Astrocyte (in vitro differentiated cells and primary cell): ENCODE data around the gene ULK4. TPM values are rescaled to one million over a fixed set of nuclear protein-coding genes. Genes with fewer than 3 reads are reported as not detected.

Experiments
- DNase-seq: peaks from one replicate; pipeline ENCODE4 v3.0.0-alpha.2; 2010; ENCODE audit warnings: low read depth
- FAIRE-seq: peaks from 2 replicates; lab custom pipeline; 2011; peaks lifted over from hg19 to GRCh38; lab: Jason Lieb, UNC
- H2AFZ ChIP-seq: 2 replicates; pipeline ENCODE4 v1.6.0; 2012; ENCODE audit warnings: low read depth, low read length, inconsistent platforms
- H3K27ac ChIP-seq: 2 replicates; pipeline ENCODE4 v1.5.1; 2011; ENCODE audit warnings: low read depth, low read length, inconsistent platforms
- H3K27me3 ChIP-seq: 2 replicates; pipeline ENCODE4 v1.6.0; 2011; ENCODE audit warnings: low read length, inconsistent platforms; ENCODE audit not compliant: insufficient read depth
- H3K36me3 ChIP-seq: 2 replicates; pipeline ENCODE4 v1.5.1; 2011; ENCODE audit warnings: low read length, inconsistent platforms; ENCODE audit not compliant: insufficient read depth
- H3K4me1 ChIP-seq: 2 replicates; pipeline ENCODE4 v1.5.1; 2011; ENCODE audit warnings: low read length, inconsistent platforms; ENCODE audit not compliant: insufficient read depth
- H3K4me2 ChIP-seq: 2 replicates; pipeline ENCODE4 v1.6.0; 2012; ENCODE audit warnings: low read length, inconsistent platforms
- H3K4me3 ChIP-seq: 2 replicates; pipeline ENCODE4 v1.5.1; 2011; ENCODE audit warnings: low read depth, mild to moderate bottlenecking, low read length, inconsistent platforms; ENCODE audit not compliant: insufficient read depth
- H3K79me2 ChIP-seq: 2 replicates; pipeline ENCODE4 v1.6.0; 2012; ENCODE audit warnings: mild to moderate bottlenecking, low read length, inconsistent platforms; ENCODE audit not compliant: insufficient read depth
- H3K9ac ChIP-seq: 2 replicates; pipeline ENCODE4 v1.6.0; 2012; ENCODE audit warnings: mild to moderate bottlenecking, low read length, inconsistent platforms
- H3K9me3 ChIP-seq: 2 replicates; pipeline ENCODE4 v1.5.1; 2012; ENCODE audit warnings: low read depth, mild to moderate bottlenecking, low read length, inconsistent platforms; ENCODE audit not compliant: insufficient read depth
- H4K20me1 ChIP-seq: 2 replicates; pipeline ENCODE4 v1.6.0; 2012; ENCODE audit warnings: low read length, inconsistent platforms; ENCODE audit not compliant: insufficient read depth
- H3K27ac Mint-ChIP-seq: one replicate; pipeline ENCODE4 v1.8.0; 2021; ENCODE audit warnings: mild to moderate bottlenecking, mixed read lengths; ENCODE audit not compliant: unreplicated experiment
- H3K27me3 Mint-ChIP-seq: one replicate; pipeline ENCODE4 v1.8.0; 2021; ENCODE audit warnings: low read depth, mixed read lengths; ENCODE audit not compliant: unreplicated experiment
- H3K36me3 Mint-ChIP-seq: one replicate; pipeline ENCODE4 v1.8.0; 2021; ENCODE audit warnings: low read depth, mixed read lengths; ENCODE audit not compliant: unreplicated experiment
- H3K4me1 Mint-ChIP-seq: one replicate; pipeline ENCODE4 v1.8.0; 2021; ENCODE audit warnings: low read depth, mixed read lengths; ENCODE audit not compliant: unreplicated experiment
- H3K4me3 Mint-ChIP-seq: one replicate; pipeline ENCODE4 v1.8.0; 2021; ENCODE audit warnings: mild to moderate bottlenecking, moderate library complexity, mixed read lengths; ENCODE audit not compliant: unreplicated experiment
- H3K9me3 Mint-ChIP-seq: one replicate; pipeline ENCODE4 v1.8.0; 2021; ENCODE audit warnings: mild to moderate bottlenecking, mixed read lengths; ENCODE audit not compliant: unreplicated experiment
- EZH2 ChIP-seq: IDR thresholded peaks from 2 replicates; pipeline ENCODE4 v1.6.1; 2012; ENCODE audit warnings: mild to moderate bottlenecking, low read length, inconsistent platforms; ENCODE audit not compliant: insufficient read depth
- total RNA-seq: library from RNA; stranded (reverse); gene quantifications from 2 replicates; pipeline ENCODE4 v1.2.1, GENCODE V29; 2021
- TF ChIP-seq, protein P1 (sequence below): IDR thresholded peaks from 2 replicates; pipeline ENCODE4 v1.5.1; 2011; ENCODE audit warnings: low read depth, mild to moderate bottlenecking, inconsistent platforms, low read length, moderate library complexity; ENCODE audit not compliant: insufficient read depth

ULK4 gene
- total RNA-seq, 1 donor from 2014 or later = 6.6 TPM

DNA sequence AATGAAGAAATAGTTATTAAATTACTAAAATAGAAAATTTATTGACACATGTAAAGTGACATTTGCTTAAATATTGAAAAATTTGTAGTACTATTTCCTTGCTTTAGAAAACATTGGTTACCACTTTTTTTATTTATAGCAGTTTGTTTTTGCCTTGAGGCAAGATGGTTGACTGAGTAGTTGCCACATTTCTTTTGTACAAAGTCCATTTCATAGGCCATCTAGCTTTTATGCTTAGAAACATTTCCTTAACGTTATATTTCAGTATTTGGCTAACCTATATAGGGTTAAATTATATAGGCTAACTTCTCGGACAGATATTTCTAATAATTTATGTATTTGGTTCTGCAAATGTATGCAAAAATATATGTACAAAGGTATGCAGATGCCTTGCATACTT is 745.5 kb downstream of the ULK4 start:
- Histone ChIP-seq H3K9me3 (no peaks in the 10 kb centered on the region), H3K4me2 (no peak overlapping the region), H3K27me3 (no peaks in the 10 kb centered on the region), H2AFZ (no peak overlapping the region), H3K27ac (no peak overlapping the region), H3K9ac (no peak overlapping the region), H3K36me3 (no peaks in the 10 kb centered on the region), H3K79me2 (peaks cover 100% of the 10 kb centered on the region), H3K4me1 (peaks cover 3% of the 10 kb centered on the region), H3K4me3 (no peak overlapping the region), H4K20me1 (peaks cover 99% of the 10 kb centered on the region)
- Mint-ChIP-seq H3K27me3 (no peaks in the 10 kb centered on the region), H3K27ac (no peak overlapping the region), H3K36me3 (no peaks in the 10 kb centered on the region), H3K4me1 (peaks cover 34% of the 10 kb centered on the region), H3K9me3 (no peaks in the 10 kb centered on the region), H3K4me3 (no peak overlapping the region)
- FAIRE-seq (no peak), DNase-seq (no peak)
- TF ChIP-seq, protein P1, sequence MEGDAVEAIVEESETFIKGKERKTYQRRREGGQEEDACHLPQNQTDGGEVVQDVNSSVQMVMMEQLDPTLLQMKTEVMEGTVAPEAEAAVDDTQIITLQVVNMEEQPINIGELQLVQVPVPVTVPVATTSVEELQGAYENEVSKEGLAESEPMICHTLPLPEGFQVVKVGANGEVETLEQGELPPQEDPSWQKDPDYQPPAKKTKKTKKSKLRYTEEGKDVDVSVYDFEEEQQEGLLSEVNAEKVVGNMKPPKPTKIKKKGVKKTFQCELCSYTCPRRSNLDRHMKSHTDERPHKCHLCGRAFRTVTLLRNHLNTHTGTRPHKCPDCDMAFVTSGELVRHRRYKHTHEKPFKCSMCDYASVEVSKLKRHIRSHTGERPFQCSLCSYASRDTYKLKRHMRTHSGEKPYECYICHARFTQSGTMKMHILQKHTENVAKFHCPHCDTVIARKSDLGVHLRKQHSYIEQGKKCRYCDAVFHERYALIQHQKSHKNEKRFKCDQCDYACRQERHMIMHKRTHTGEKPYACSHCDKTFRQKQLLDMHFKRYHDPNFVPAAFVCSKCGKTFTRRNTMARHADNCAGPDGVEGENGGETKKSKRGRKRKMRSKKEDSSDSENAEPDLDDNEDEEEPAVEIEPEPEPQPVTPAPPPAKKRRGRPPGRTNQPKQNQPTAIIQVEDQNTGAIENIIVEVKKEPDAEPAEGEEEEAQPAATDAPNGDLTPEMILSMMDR = no peak
- no peak for TF ChIP-seq EZH2

DNA sequence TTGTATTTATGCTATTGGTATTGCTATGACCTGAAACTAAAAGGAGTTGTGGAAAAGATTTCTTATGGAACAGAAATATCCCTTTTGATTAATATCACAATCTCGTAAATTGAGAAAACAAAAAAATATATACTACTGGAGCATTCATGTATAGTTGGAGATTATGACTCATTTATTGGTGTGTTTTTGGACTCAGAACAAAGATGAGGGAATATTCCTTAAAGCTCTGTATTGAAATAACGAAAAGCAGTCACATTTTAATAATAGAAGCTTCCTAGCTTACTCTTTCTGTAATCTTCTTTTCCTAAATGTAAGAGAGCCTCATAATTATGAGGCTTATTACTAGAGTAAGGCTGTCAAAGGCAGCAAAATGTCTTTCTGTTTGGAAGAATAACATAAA is 748.3 kb downstream of the ULK4 start:
- Mint-ChIP-seq H3K4me1 (peaks cover 34% of the 10 kb centered on the region), H3K9me3 (no peaks in the 10 kb centered on the region), H3K27ac (no peak overlapping the region), H3K4me3 (no peak overlapping the region), H3K27me3 (no peaks in the 10 kb centered on the region), H3K36me3 (no peaks in the 10 kb centered on the region)
- Histone ChIP-seq H2AFZ (no peak overlapping the region), H4K20me1 (peaks cover 98% of the 10 kb centered on the region), H3K4me1 (peaks cover 3% of the 10 kb centered on the region), H3K4me3 (no peak overlapping the region), H3K9me3 (no peaks in the 10 kb centered on the region), H3K4me2 (no peak overlapping the region), H3K27ac (no peak overlapping the region), H3K9ac (no peak overlapping the region), H3K79me2 (peaks cover 100% of the 10 kb centered on the region), H3K36me3 (no peaks in the 10 kb centered on the region), H3K27me3 (no peaks in the 10 kb centered on the region)
- no peak for DNase-seq
- TF ChIP-seq EZH2 = no peak
- TF ChIP-seq, protein P1 = no peak
- FAIRE-seq = no peak

DNA sequence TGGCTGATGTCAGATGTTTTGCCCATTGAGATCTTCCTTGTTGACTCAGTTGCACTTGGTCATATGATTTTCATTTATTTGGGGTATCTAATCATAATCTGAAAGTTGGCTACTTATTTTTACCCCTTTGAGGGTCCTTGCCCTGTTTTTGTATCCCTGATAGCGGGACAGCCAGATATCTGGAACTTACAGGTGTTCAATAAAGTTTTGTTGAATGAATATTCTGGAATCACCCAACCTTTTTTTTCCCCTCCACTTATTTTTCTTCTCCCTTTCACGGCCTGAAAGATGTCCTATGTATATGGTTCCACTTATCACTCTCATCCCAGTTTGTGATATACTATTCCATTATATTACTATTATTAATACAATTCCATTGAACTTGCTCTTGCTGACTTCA is 749.8 kb downstream of the ULK4 start:
- no peak overlapping the region for H3K27ac Mint-ChIP-seq
- Histone ChIP-seq H4K20me1 (peaks cover 98% of the 10 kb centered on the region), H3K27ac (no peak overlapping the region), H3K4me1 (peaks cover 3% of the 10 kb centered on the region), H3K27me3 (no peaks in the 10 kb centered on the region), H3K36me3 (no peaks in the 10 kb centered on the region), H3K4me3 (no peak overlapping the region), H3K9ac (no peak overlapping the region), H3K9me3 (no peaks in the 10 kb centered on the region), H3K4me2 (no peak overlapping the region), H3K79me2 (peaks cover 100% of the 10 kb centered on the region), H2AFZ (no peak overlapping the region)
- H3K9me3 Mint-ChIP-seq = no peaks in the 10 kb centered on the region
- FAIRE-seq (no peak), DNase-seq (no peak)
- peaks cover 44% of the 10 kb centered on the region for H3K4me1 Mint-ChIP-seq
- H3K4me3 Mint-ChIP-seq = no peak overlapping the region
- H3K27me3 Mint-ChIP-seq = no peaks in the 10 kb centered on the region
- H3K36me3 Mint-ChIP-seq = no peaks in the 10 kb centered on the region
- TF ChIP-seq, protein P1 = no peak
- TF ChIP-seq EZH2 = no peak
